ENCODE data around the gene PTPRG. TPM values are rescaled to one million over a fixed set of nuclear protein-coding genes. Genes with fewer than 3 reads are reported as not detected.
A peak's percentile ranks its signal among the peaks of the same experiment; 100 is the strongest.

The PTPRG gene
- total and polyA plus RNA-seq, 2 donors (not counting 3 experiments of a cell fraction or from before 2014, with no cell fraction given) = 8.9 to 39.1 TPM

DNA sequence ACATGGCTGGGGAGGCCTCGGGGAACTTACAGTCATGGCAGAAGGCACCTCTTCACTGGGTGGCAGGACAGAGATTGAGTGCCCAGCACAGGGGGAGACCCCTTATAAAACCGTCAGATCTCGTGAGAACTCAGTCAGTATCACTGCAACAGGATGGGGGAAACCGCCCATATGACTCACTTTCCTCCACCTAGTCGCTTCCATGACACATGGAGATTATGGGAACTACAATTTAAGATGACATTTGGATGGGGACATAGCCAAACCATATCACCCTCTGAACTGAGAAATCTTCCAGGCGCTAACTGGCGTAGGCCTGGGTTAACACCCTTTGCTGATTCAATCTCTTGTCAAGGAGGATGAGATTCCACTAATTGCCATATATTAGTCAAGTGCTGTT is 419.7 kb downstream of the PTPRG start:
- H3K36me3 ChIP-seq (ENCODE audit: control insufficient read depth in 2 of 2, extremely low read depth in 1 of 2, insufficient read depth in 2 of 2, low read length in 2 of 2) = no peaks in the 10 kb centered on the region
- intact Hi-C loops (cut with micrococcal nuclease) = no loop called here
- peaks cover 44% of the 10 kb centered on the region for H3K4me1 ChIP-seq (ENCODE audit: control insufficient read depth, extremely low read depth, insufficient read depth, low read length)
- no peaks in the 10 kb centered on the region for H3K9me3 ChIP-seq (replicated peaks; ENCODE audit: control insufficient read depth, insufficient read depth, low read length)
- no peak overlapping the region for H3K9ac ChIP-seq (replicated peaks; ENCODE audit: extremely low read depth, insufficient read depth, low read length)
- BruUV-seq (replicated peaks) = no TSS peak
- TF ChIP-seq, protein P1, sequence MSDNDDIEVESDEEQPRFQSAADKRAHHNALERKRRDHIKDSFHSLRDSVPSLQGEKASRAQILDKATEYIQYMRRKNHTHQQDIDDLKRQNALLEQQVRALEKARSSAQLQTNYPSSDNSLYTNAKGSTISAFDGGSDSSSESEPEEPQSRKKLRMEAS (IDR thresholded peaks at IDR 0.05; ENCODE audit: insufficient read depth, insufficient read length) = no peak
- TF ChIP-seq POLR2AphosphoS5 (IDR thresholded peaks at IDR 0.05; ENCODE audit: insufficient read depth, low read depth, low read length) (no peak), FOS (IDR thresholded peaks at IDR 0.05; ENCODE audit: borderline replicate concordance, insufficient read depth, low read length) (peak; percentile 19), POLR2A (IDR thresholded peaks at IDR 0.05; ENCODE audit: low read depth, low read length) (no peak), GATA2 (IDR thresholded peaks at IDR 0.05; ENCODE audit: insufficient read depth, insufficient read length, low read depth, low read length) (no peak), JUN (IDR thresholded peaks at IDR 0.05; ENCODE audit: borderline replicate concordance, insufficient read depth, insufficient read length, low read depth) (peak; percentile 16), MYC (IDR thresholded peaks at IDR 0.05; ENCODE audit: low read depth, low read length) (no peak)
- TF ChIP-seq, protein P2, sequence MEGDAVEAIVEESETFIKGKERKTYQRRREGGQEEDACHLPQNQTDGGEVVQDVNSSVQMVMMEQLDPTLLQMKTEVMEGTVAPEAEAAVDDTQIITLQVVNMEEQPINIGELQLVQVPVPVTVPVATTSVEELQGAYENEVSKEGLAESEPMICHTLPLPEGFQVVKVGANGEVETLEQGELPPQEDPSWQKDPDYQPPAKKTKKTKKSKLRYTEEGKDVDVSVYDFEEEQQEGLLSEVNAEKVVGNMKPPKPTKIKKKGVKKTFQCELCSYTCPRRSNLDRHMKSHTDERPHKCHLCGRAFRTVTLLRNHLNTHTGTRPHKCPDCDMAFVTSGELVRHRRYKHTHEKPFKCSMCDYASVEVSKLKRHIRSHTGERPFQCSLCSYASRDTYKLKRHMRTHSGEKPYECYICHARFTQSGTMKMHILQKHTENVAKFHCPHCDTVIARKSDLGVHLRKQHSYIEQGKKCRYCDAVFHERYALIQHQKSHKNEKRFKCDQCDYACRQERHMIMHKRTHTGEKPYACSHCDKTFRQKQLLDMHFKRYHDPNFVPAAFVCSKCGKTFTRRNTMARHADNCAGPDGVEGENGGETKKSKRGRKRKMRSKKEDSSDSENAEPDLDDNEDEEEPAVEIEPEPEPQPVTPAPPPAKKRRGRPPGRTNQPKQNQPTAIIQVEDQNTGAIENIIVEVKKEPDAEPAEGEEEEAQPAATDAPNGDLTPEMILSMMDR (IDR thresholded peaks at IDR 0.05; ENCODE audit: extremely low read depth in 1 of 2, insufficient read depth in 1 of 2, low read depth in 1 of 2, low read length in 2 of 2) = no peak
- H3K27ac ChIP-seq (ENCODE audit: insufficient read depth, low read depth, low read length) = peak overlapping the region; percentile 85
- H3K4me2 ChIP-seq (ENCODE audit: insufficient read depth, low read length) = no peak overlapping the region
- DNase-seq (ENCODE audit: low read depth, low spot score) = no peak
- H4K20me1 ChIP-seq (replicated peaks; ENCODE audit: control insufficient read depth, extremely low read depth, insufficient read depth, low read length) = no peaks in the 10 kb centered on the region
- FAIRE-seq = no peak
- no peaks in the 10 kb centered on the region for H3K27me3 ChIP-seq (ENCODE audit: control insufficient read depth in 2 of 2, insufficient read depth in 2 of 2, low read length in 2 of 2)
- dilution Hi-C loops (cut with MboI; ENCODE audit: extremely low pct_ligation_motif_present, low sequenced_read_pairs) = no loop called here
- no peaks in the 10 kb centered on the region for H3K9me1 ChIP-seq (replicated peaks; ENCODE audit: control insufficient read depth, extremely low read depth, insufficient read depth, low read length)
- CTCF ChIA-PET = no interaction called here
- no peaks in the 10 kb centered on the region for H3K79me2 ChIP-seq (ENCODE audit: control insufficient read depth, insufficient read depth, low read length)
- POLR2A ChIA-PET = no interaction called here
- no peak overlapping the region for H3K4me3 ChIP-seq (replicated peaks in 1 of 3; ENCODE audit: insufficient read depth in 1 of 3, low read depth in 1 of 3, low read length in 3 of 3)
- H2AFZ ChIP-seq (ENCODE audit: low read depth, low read length) = peak overlapping the region; percentile 11
